Measurements from ENCODE around the gene IGDCC3. TPM values are rescaled to one million over a fixed set of nuclear protein-coding genes. Genes with fewer than 3 reads are reported as not detected.

The IGDCC3 gene
- total and polyA plus RNA-seq, 2 of the 8 experiments (the other 6 are each of a cell fraction or from before 2014, with no cell fraction given) = 26.8 to 45.7 TPM

DNA sequence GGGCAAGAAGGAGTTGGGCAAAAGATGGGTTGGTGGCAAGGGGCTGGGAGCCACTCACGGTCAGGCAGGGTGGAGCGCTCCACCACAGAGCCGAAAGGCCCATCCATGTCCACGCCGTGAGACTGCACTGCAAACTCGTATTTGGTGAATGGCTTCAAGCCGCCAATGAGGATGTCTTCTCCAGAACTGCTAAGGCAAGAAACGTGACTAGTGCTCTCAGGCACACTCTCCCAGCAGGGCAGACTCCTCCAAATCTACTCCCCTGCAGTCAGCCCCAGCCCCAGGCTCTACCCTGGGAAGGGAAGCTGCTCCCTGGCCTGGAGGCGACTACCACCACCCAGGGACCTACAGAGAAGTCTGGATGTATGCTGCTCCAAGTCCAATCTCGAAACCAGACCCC lies 11.4 kb upstream of the IGDCC3 start:
- ChIA-PET CTCF (ENCODE audit: partially characterized antibody) (interaction anchor here (0.6 to 18.3 kb wide), 4 partner anchors 11 to 130 kb away, joined by 3 to 547 read pairs (median 36); no protein-coding TSS in a partner anchor), POLR2A (ENCODE audit: partially characterized antibody) (interaction anchor here (0.5 to 6.7 kb wide), 5 partner anchors 11 to 84 kb away, joined by 3 to 35 read pairs (median 4); partner anchors contain the start of gene RNU5B-1)
- Histone ChIP-seq H2BK20ac (ENCODE audit: low read length) (no peak overlapping the region), H2BK12ac (ENCODE audit: low read depth, low read length) (no peak overlapping the region), H4K91ac (replicated peaks; ENCODE audit: insufficient read length, low read length) (no peak overlapping the region), H3K27me3 (replicated peaks in 1 of 4; ENCODE audit: control insufficient read depth in 3 of 4, extremely low read depth in 1 of 4, insufficient read depth in 3 of 4, low read length in 3 of 4) (peaks cover 0 to under 1% (median 0%) of the 10 kb centered on the region in 4 experiments; a peak in 2 of 7 replicates), H3K14ac (ENCODE audit: insufficient read length) (no peak overlapping the region), H3K18ac (ENCODE audit: extremely low read depth, low read length) (no peak overlapping the region), H3K36me3 (ENCODE audit: control insufficient read depth in 2 of 4, insufficient read depth in 4 of 4, low read length in 3 of 4) (no peaks in the 10 kb centered on the region; a peak in 1 of 8 replicates), H3K4me1 (replicated peaks in 1 of 4; ENCODE audit: control insufficient read depth in 3 of 4, insufficient read depth in 4 of 4, low read length in 3 of 4) (peaks cover 0 to 9% (median 6%) of the 10 kb centered on the region in 4 experiments; a peak in 6 of 7 replicates), H3K9me3 (ENCODE audit: insufficient read depth in 2 of 2, low read depth in 1 of 2, low read length in 1 of 2) (no peaks in the 10 kb centered on the region), H3K9ac (replicated peaks in 1 of 4; ENCODE audit: extremely low read depth in 1 of 4, low read depth in 3 of 4, low read length in 3 of 4) (no peak overlapping the region), H2BK15ac (ENCODE audit: low read length) (no peak overlapping the region), H4K20me1 (replicated peaks in 1 of 2; ENCODE audit: control insufficient read depth in 1 of 2, insufficient read depth in 2 of 2, low read length in 2 of 2) (no peaks in the 10 kb centered on the region), H4K5ac (ENCODE audit: insufficient read length, low read depth, low read length) (no peak overlapping the region), H2AK5ac (ENCODE audit: low read depth, low read length) (no peak overlapping the region), H3K4me3 (ENCODE audit: extremely low read depth in 1 of 4, insufficient read depth in 2 of 4, low read depth in 3 of 4, low read length in 4 of 4) (no peak overlapping the region), H3K4me2 (ENCODE audit: insufficient read depth in 1 of 2, low read depth in 2 of 2, low read length in 2 of 2) (no peak overlapping the region), H3K56ac (replicated peaks; ENCODE audit: insufficient read length, low read depth, low read length) (no peak overlapping the region), H2BK5ac (ENCODE audit: low read depth, low read length) (no peak overlapping the region), H3K27ac (ENCODE audit: low read depth, low read length) (no peak overlapping the region), H3K79me1 (ENCODE audit: low read depth, low read length) (no peaks in the 10 kb centered on the region), H4K8ac (ENCODE audit: extremely low read depth, insufficient read depth, low read length) (no peak overlapping the region), H2AFZ (ENCODE audit: low read length) (no peak overlapping the region), H2BK120ac (replicated peaks; ENCODE audit: low read depth, low read length) (no peak overlapping the region), H3K4ac (replicated peaks; ENCODE audit: insufficient read length, low read depth, low read length) (no peak overlapping the region), H3K23ac (ENCODE audit: insufficient read length) (no peak overlapping the region), H3K79me2 (ENCODE audit: control insufficient read depth in 1 of 2, insufficient read depth in 2 of 2, low read length in 2 of 2) (no peaks in the 10 kb centered on the region), H3K23me2 (ENCODE audit: low read depth, low read length) (peaks cover 3% of the 10 kb centered on the region; the same call in 1 of the 2 replicates)
- FAIRE-seq = no peak
- 92% methylated on average over 10 of the region's 10 CpGs; no CpG with 5 or more reads in 1 of the 2 experiments for WGBS, 2 experiments (ENCODE audit: extremely low coverage in 1 of 2, insufficient coverage in 1 of 2, insufficient read length in 1 of 2, insufficient replicate concordance in 2 of 2, low coverage in 1 of 2, low lambda C conversion rate in 2 of 2, missing lambda C conversion rate in 1 of 2)
- no peak for DNase-seq (ENCODE audit: low read depth in 1 of 2, low spot score in 2 of 2)
- no peak for TF ChIP-seq POU5F1 (IDR thresholded peaks at IDR 0.05; ENCODE audit: low read depth, low read length)
- no peak for TF ChIP-seq RNF2 (IDR thresholded peaks at IDR 0.05; ENCODE audit: borderline replicate concordance, low read depth, low read length, missing control alignments, poor library complexity, severe bottlenecking)
- TF ChIP-seq FOSL1 (IDR thresholded peaks at IDR 0.05; ENCODE audit: insufficient read depth, low read depth, low read length) = no peak
- TF ChIP-seq TEAD4 (IDR thresholded peaks at IDR 0.05; ENCODE audit: low read depth, low read length) = no peak
- TF ChIP-seq SP4 (IDR thresholded peaks at IDR 0.05; ENCODE audit: low read length) = no peak
- TF ChIP-seq SP2 (IDR thresholded peaks at IDR 0.05; ENCODE audit: low read length) = no peak
- TF ChIP-seq SIX5 (IDR thresholded peaks at IDR 0.05; ENCODE audit: low read depth, low read length) = no peak
- TF ChIP-seq CBX5 (IDR thresholded peaks at IDR 0.05; ENCODE audit: low read depth, low read length) = no peak
- no peak for TF ChIP-seq ZNF274 (IDR thresholded peaks at IDR 0.05; ENCODE audit: borderline replicate concordance, extremely low read depth, low read length)
- no peak for TF ChIP-seq SAP30 (IDR thresholded peaks at IDR 0.05; ENCODE audit: insufficient read depth, insufficient replicate concordance, low read length)
- TF ChIP-seq CTBP2 (IDR thresholded peaks at IDR 0.05; ENCODE audit: borderline replicate concordance, insufficient read depth, insufficient read length, low read length) = no peak

Measured in H1 (cell line).